Thyroid gland (tissue), 4 donors: ENCODE results near the gene RABGAP1.

Source experiments
- CTCF ChIP-seq, 6 experiments: fragments of 200-600 bp in 3 of 6; fragments of 450-650 bp in 3 of 6; sonication (generic) in 3 of 6; IDR thresholded peaks; one replicate each; pipeline ENCODE4 v1.5.1; 2016 to 2019; ENCODE audit warnings: antibody characterized with exemption in 6 of 6, mild to moderate bottlenecking in 2 of 6, inconsistent platforms in 1 of 6, moderate library complexity in 1 of 6
- POLR2A ChIP-seq, 2 donors: fragments of 450-650 bp; IDR thresholded peaks; one replicate each; pipeline ENCODE4 v1.6.1; 2017; ENCODE audit warnings: antibody characterized with exemption in 2 of 2, mild to moderate bottlenecking in 2 of 2, moderate library complexity in 1 of 2

GRCh38 chr9:122988141-122988540 is 47.3 kb downstream of the RABGAP1 start:
- TF ChIP-seq CTCF (IDR thresholded peaks at IDR 0.05), result no peak
- no peak for TF ChIP-seq POLR2A (IDR thresholded peaks at IDR 0.05)
